Duodenal mucosa (tissue), 2 donors: Measurements from ENCODE around the gene LMO4.

Experiments used
- H3K27ac ChIP-seq: one replicate; pipeline ENCODE4 v1.7.0; 2013; ENCODE audit warnings: low read depth, low read length
- H3K27me3 ChIP-seq, 2 donors: one replicate each; pipeline ENCODE4 v1.7.0; 2013; ENCODE audit warnings: low read length in 2 of 2, control low read depth in 1 of 2; ENCODE audit not compliant: insufficient read depth in 2 of 2, control insufficient read depth in 1 of 2
- H3K36me3 ChIP-seq, 2 donors: one replicate each; pipeline ENCODE4 v1.7.0; 2013; ENCODE audit warnings: low read length in 2 of 2, control low read depth in 1 of 2; ENCODE audit not compliant: insufficient read depth in 2 of 2, control insufficient read depth in 1 of 2
- H3K4me1 ChIP-seq, 2 donors: one replicate each; pipeline ENCODE4 v1.7.0; 2013; ENCODE audit warnings: low read length in 2 of 2, control low read depth in 1 of 2; ENCODE audit not compliant: insufficient read depth in 2 of 2, control insufficient read depth in 1 of 2
- H3K4me3 ChIP-seq, 2 donors: one replicate each; pipeline ENCODE4 v1.7.0; 2013; ENCODE audit warnings: low read length in 2 of 2, low read depth in 1 of 2
- H3K9ac ChIP-seq, 2 donors: one replicate each; pipeline ENCODE4 v1.7.0; 2013; ENCODE audit warnings: low read length in 2 of 2, low read depth in 1 of 2
- H3K9me3 ChIP-seq, 2 donors: one replicate each; pipeline ENCODE4 v1.7.0; 2013; ENCODE audit warnings: low read length in 2 of 2, control low read depth in 1 of 2; ENCODE audit not compliant: control insufficient read depth in 1 of 2

The LMO4 gene

DNA sequence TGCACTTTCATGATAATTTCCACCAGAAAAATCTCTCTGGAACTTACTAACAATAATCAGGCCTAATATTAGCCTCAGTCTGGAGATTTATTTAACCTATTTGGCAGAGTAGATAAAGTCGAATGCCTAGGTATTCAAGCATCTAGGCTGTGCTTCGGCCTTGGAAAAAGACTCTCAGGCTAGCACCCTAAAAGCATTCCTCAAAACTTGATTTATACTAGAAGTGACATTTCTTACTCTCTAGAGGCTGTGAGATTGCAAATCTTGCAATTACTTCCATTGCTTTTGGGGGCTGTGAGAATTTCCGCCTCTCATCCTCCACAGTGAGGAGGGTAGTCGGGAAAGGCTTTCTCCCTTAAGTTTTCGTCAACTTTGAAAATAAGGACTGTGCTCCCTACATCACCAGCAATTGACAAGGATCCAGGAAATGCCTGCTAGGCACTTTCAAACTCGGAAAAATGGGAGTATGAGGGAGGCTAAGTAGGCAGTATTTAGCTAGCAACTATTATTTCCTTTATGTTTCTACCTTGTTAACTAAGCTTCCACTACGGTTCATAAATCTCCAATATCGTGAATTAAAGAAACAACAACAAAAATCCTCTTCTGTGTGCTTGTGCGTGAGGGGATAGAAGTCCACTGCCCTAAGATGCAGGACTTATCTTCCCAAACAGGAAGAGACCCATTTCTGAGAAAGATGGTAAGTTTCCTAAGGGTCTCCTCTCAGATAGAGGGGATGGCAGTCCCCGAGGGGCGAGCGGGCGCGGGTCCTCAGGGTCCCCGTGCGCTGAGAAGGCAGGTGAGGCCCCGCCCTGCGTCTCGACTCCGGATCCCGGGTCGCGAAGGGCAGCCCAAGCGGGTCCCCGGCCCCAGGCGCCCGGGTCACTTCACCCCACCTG, 1.1 kb upstream of the LMO4 start:
- Histone ChIP-seq H3K36me3 (no peaks in the 10 kb centered on the region), H3K27ac (peak overlapping the region; percentile 84), H3K9ac (peak overlapping the region; percentile 83 to 85), H3K9me3 (no peaks in the 10 kb centered on the region), H3K4me1 (peaks cover 16 to 17% of the 10 kb centered on the region in 2 donors), H3K27me3 (no peaks in the 10 kb centered on the region), H3K4me3 (peak overlapping the region; percentile 78)

- H3K27me3 ChIP-seq: no peaks in the 10 kb centered on the region
- H3K9me3 ChIP-seq: no peaks in the 10 kb centered on the region
- H3K27ac ChIP-seq: peak overlapping the region; percentile 84
- no peaks in the 10 kb centered on the region for H3K36me3 ChIP-seq
- peak overlapping the region; percentile 85 to 88 for H3K4me3 ChIP-seq
- H3K9ac ChIP-seq: peak overlapping the region; percentile 65
- H3K4me1 ChIP-seq: peaks cover 29 to 32% of the 10 kb centered on the region in 2 donors
Observed at GRCh38 chr1:87329051-87329525, 408 bp downstream of the LMO4 start.

GRCh38 chr1:87329526-87330056, 911 bp downstream of the LMO4 start:
- H3K36me3 ChIP-seq: no peaks in the 10 kb centered on the region
- H3K4me3 ChIP-seq: peak overlapping the region; percentile 85 to 88
- no peaks in the 10 kb centered on the region for H3K9me3 ChIP-seq
- H3K9ac ChIP-seq: peak overlapping the region; percentile 65
- no peaks in the 10 kb centered on the region for H3K27me3 ChIP-seq
- H3K27ac ChIP-seq: peak overlapping the region; percentile 84
- H3K4me1 ChIP-seq: peaks cover 34 to 37% of the 10 kb centered on the region in 2 donors

- Histone ChIP-seq H3K9ac (peak overlapping the region; percentile 65), H3K27ac (peak overlapping the region; percentile 48), H3K4me1 (peaks cover 35 to 38% of the 10 kb centered on the region in 2 donors), H3K9me3 (no peaks in the 10 kb centered on the region), H3K4me3 (peak overlapping the region; percentile 85 to 88), H3K36me3 (no peaks in the 10 kb centered on the region), H3K27me3 (no peaks in the 10 kb centered on the region)
Observed at GRCh38 chr1:87330057-87330884, 1.6 kb downstream of the LMO4 start.

DNA sequence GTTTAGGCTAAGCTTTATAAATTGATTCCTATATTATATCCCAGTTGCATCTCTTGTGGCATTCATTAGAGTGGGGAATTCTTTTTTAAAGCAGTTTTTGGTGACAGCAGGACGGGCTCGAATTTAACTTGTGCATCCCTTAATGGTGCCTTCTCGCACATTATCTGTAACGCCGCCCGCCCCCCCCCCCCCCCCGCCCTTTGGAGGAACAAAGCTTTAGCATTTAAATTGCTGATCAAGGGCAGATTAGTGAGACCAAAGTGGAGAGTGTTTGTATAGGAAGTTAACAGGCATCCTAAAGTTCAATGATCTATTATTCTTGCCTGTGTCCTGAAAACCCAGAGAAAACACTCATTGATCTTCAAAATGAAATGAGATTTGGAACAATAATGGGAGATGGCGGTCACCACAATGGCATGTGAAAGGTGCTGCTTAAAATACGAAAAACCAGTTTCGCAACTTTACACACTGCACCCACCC, 2.2 kb downstream of the LMO4 start:
- Histone ChIP-seq H3K36me3 (no peaks in the 10 kb centered on the region), H3K9ac (peak overlapping the region; percentile 65 to 69), H3K4me3 (peak overlapping the region; percentile 85 to 88), H3K9me3 (no peaks in the 10 kb centered on the region), H3K27me3 (no peaks in the 10 kb centered on the region), H3K4me1 (peaks cover 39 to 40% of the 10 kb centered on the region in 2 donors), H3K27ac (peak overlapping the region; percentile 48)

- peak overlapping the region; percentile 76 for H3K27ac ChIP-seq
- H3K27me3 ChIP-seq: no peaks in the 10 kb centered on the region
- peak overlapping the region; percentile 82 to 88 for H3K4me3 ChIP-seq
- no peaks in the 10 kb centered on the region for H3K36me3 ChIP-seq
- H3K4me1 ChIP-seq: peaks cover 42 to 45% of the 10 kb centered on the region in 2 donors
- no peaks in the 10 kb centered on the region for H3K9me3 ChIP-seq
- peak overlapping the region; percentile 65 to 83 for H3K9ac ChIP-seq
Observed at GRCh38 chr1:87331365-87332241, 2.9 kb downstream of the LMO4 start.

GRCh38 chr1:87333692-87334347, 5.1 kb downstream of the LMO4 start:
- Histone ChIP-seq H3K27ac (no peak overlapping the region), H3K9ac (peak overlapping the region; percentile 15 to 58), H3K27me3 (no peaks in the 10 kb centered on the region), H3K4me1 (peaks cover 44 to 64% of the 10 kb centered on the region in 2 donors), H3K9me3 (no peaks in the 10 kb centered on the region), H3K36me3 (peaks cover 0 to 1% of the 10 kb centered on the region in 2 donors), H3K4me3 (peak overlapping the region; percentile 54 to 82)

GRCh38 chr1:87334351-87335174, 5.9 kb downstream of the LMO4 start:
- no peaks in the 10 kb centered on the region for H3K9me3 ChIP-seq
- H3K4me3 ChIP-seq: peak overlapping the region; percentile 54 to 64
- no peaks in the 10 kb centered on the region for H3K27me3 ChIP-seq
- H3K36me3 ChIP-seq: peaks cover 0 to 9% of the 10 kb centered on the region in 2 donors
- peaks cover 44 to 64% of the 10 kb centered on the region in 2 donors for H3K4me1 ChIP-seq
- peak overlapping the region; percentile 68 for H3K27ac ChIP-seq
- peak overlapping the region; percentile 33 to 58 for H3K9ac ChIP-seq
